GM10248 (cell line): Measurements from ENCODE around the gene PCF11.

ENCODE experiments used
- CTCF ChIA-PET: fragments of 300-600 bp; sonication (Branson Sonifier 250); formaldehyde crosslinking; extraction: SDS; loops from one replicate; lab custom pipeline; 2021; ENCODE audit warnings: antibody characterized with exemption; lab: Yijun Ruan, JAX
- POLR2A ChIA-PET: fragments of 350-650 bp; sonication (Branson Sonifier 250); formaldehyde crosslinking; extraction: SDS; loops from one replicate; lab custom pipeline; 2020; ENCODE audit warnings: antibody characterized with exemption; lab: Yijun Ruan, JAX
- DNase-seq: peaks from one replicate; pipeline ENCODE4 v3.0.0; 2012; ENCODE audit errors: extremely low spot score
- TF ChIP-seq, protein P1 (sequence below): IDR thresholded peaks from 2 replicates; pipeline ENCODE4 v1.5.1; 2012; ENCODE audit warnings: mild to moderate bottlenecking, low read depth; ENCODE audit errors: extremely low read depth, missing control alignments, control extremely low read depth

Gene PCF11

DNA sequence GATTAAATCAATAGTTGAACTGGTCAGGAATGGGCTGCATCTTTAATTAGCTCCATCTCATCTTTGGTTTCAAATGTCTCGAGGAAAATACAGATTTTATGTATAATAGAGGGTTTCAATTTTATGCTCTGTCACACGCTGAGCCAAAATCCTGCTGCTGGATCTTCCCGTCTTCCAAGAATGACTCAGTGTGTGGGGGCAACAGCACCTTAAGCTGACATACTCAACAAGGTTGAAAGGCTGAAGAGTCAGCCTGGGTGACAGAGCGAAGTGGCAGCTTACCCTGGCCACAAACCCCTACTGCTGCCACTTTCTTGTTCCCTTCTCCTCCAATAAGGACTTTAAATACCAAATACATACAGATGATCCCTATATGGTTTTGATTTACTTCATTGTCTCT is 9.0 kb upstream of the PCF11 start:
- TF ChIP-seq, protein P1, sequence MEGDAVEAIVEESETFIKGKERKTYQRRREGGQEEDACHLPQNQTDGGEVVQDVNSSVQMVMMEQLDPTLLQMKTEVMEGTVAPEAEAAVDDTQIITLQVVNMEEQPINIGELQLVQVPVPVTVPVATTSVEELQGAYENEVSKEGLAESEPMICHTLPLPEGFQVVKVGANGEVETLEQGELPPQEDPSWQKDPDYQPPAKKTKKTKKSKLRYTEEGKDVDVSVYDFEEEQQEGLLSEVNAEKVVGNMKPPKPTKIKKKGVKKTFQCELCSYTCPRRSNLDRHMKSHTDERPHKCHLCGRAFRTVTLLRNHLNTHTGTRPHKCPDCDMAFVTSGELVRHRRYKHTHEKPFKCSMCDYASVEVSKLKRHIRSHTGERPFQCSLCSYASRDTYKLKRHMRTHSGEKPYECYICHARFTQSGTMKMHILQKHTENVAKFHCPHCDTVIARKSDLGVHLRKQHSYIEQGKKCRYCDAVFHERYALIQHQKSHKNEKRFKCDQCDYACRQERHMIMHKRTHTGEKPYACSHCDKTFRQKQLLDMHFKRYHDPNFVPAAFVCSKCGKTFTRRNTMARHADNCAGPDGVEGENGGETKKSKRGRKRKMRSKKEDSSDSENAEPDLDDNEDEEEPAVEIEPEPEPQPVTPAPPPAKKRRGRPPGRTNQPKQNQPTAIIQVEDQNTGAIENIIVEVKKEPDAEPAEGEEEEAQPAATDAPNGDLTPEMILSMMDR, result no peak
- ChIA-PET CTCF (interaction anchor here (0.8 to 1.6 kb wide), 4 partner anchors 9 to 27 kb away, joined by 3 to 7 read pairs (median 4); partner anchors contain the start of gene PCF11), POLR2A (no interaction called here)
- no peak for DNase-seq

DNA sequence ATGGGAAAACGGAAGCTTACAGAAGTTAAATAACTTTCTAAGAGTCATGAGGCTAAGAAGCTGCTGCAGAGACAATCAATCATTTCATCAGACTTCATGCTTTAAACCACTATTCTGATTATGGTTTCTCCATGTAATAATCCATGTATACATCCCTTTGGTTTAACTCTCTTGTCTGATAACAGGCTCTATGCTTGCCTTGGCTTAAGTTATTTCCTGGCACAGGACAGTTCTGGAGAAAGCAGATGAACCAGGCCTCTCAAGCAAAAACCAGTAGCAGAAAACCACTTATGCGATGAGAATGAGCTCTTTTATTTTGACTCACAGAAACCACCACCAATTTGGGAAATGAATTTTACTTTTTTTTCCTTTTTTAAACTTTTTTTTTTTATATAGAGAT is 6.5 kb upstream of the PCF11 start:
- TF ChIP-seq, protein P1, result no peak
- CTCF ChIA-PET, result interaction anchor here (1.4 to 1.6 kb wide), 2 partner anchors 9 to 18 kb away, joined by 3 to 4 read pairs; no protein-coding TSS in a partner anchor
- POLR2A ChIA-PET, result interaction anchor here (1.0 kb wide), 1 partner anchor 9 kb away, joined by 3 read pairs; no protein-coding TSS in a partner anchor
- DNase-seq, result no peak

DNA sequence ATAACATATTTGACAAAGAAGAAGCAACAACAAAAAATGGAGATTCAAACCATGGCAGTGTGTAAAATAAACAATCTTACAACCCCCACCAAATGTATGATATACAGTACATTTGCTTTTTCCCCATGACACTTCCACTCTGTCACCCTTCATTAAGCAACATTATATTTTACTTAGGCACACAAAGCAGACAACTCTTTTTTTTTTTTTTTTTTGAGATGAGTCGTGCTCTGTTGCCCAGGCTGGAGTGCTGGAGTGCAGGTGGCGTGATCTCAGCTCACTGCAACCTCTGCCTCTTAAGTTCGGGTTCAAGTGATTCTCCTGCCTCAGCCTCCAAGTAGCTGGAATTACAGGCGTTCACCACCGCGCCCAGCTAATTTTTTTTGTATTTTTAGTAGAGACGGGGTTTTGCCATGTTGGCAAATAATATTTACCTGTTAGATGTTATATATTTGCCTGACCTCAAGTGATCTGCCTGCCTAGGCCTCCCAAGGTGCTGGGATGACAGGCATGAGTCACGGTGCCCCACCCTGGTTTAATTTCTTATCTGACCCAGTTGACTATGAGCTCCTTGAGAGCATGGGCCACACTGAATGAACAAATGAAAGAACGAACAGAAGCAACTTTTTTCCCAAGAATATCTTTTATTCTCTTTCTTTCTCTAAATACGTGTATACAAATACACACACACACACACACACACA is 5.5 kb upstream of the PCF11 start:
- ChIA-PET POLR2A (no interaction called here), CTCF (interaction anchor here (0.7 to 1.6 kb wide), 3 partner anchors 10 to 284 kb away, joined by 3 read pairs; no protein-coding TSS in a partner anchor)
- TF ChIP-seq, protein P1, result no peak
- DNase-seq, result no peak

DNA sequence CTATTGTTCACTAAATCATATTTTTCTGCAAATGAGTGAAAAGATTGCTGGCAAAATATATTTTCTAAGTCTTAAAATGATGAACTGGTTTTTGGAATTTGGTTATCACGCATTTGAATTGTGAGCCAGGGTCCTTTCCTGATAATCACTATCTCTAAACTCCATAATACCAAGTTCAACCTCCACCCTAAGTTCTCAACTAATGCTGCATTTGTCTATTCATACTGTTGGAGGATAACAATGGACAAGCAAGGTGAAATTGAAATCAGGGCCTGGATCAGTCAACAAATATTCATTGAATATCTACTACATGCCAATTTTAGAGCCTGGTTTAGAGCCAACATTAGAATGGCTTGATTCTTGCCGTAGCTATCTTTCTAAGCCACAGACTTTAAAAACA is 4.7 kb upstream of the PCF11 start:
- no peak for DNase-seq
- TF ChIP-seq, protein P1, result no peak
- ChIA-PET POLR2A (no interaction called here), CTCF (interaction anchor here (0.7 to 1.3 kb wide), 3 partner anchors 11 to 285 kb away, joined by 3 to 4 read pairs (median 3); no protein-coding TSS in a partner anchor)

DNA sequence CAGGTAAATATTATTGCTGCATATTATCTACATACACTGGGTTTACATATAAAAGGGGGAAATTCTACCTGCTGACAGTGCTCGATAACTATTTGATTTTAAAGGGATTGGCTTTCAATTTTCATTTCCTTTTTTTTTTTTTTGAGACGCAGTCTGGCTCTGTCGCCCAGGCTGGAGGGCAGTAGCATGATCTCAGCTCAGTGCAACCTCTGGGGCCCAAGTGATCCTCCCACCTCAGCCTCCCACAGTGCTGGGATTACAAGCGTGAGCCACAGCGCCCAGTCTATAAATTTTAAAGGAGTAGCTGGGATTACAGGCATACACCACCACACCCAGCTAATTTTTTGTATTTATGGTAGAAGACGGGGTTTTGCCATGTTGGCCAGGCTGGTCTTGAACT is 3.2 kb upstream of the PCF11 start:
- TF ChIP-seq, protein P1, result no peak
- ChIA-PET POLR2A (no interaction called here), CTCF (no interaction called here)
- no peak for DNase-seq

DNA sequence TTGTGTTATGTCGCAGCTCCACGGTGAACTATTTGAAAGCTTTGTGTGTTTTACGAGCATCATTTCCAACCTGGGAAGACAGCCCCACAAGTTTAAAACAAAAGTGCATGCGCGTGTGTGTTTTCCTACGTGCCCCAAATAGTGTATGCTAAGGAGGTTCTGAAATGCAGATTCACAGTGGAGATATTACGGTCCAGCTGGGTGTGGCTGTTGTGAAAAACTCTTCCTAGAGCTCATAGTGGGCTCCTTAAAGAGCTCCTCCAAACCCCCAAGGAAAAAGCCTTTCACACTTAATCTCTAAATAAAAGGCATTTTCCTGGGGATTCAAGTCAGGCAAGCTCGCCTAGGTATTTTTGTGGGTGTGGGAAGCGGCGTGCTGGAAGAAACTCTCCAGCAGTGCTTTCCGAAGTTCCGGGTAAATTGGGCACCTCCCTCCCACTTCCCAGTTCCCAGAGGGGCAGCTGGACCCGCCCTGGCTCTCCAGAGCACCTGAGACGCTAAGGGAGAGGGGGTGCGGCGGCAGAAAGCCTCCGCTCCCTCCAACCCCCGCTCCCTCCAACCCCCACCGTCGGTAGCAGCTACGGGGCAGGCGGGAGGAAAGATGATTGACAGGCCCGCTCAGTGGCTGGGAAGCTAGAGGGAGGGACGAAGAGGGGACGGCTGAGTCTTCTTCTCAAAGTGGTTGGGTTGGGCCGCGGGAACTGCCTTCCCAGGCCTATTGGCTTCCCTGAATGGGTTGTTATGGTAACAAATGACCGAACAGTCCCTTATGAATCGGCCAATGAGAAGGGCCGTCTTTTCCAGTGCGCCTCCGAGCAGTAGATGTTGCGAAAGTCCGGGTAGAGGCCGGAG is 561 bp upstream of the PCF11 start:
- POLR2A ChIA-PET, result interaction anchor here (1.0 to 1.5 kb wide), 6 partner anchors 8 to 255 kb away, joined by 3 to 6 read pairs (median 4); partner anchors contain the start of genes DDIAS and RAB30
- TF ChIP-seq, protein P1, result no peak
- CTCF ChIA-PET, result interaction anchor here (0.9 to 1.9 kb wide), 14 partner anchors 8 to 255 kb away, joined by 3 to 7 read pairs (median 3); partner anchors contain the start of gene DDIAS
- DNase-seq, result peak; percentile 97
